ENCODE results near the gene CARMIL1.

DNA sequence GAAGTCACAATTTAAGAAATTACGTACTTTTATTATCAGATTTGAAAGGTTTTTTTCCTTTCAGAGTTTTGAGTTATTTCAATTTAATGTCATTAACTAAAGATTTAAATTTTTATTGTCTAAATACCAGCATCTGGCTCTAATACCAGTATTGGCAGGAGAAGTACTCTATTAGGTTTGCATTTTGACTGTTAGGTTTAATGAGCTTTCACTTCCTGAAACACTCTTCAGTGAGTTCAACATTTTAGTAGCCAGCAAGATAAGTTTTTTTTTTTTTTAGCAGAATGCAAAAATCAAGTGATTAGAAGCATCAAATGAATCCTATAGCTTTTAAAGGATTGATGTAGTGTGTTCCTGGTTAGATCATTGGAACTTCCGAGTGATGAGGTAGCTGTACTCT is 338.8 kb downstream of the CARMIL1 start:
- TF ChIP-seq EP300 (IDR thresholded peaks at IDR 0.05), result no peak
- TF ChIP-seq POLR2A (IDR thresholded peaks at IDR 0.05), result no peak
- TF ChIP-seq, protein P1, sequence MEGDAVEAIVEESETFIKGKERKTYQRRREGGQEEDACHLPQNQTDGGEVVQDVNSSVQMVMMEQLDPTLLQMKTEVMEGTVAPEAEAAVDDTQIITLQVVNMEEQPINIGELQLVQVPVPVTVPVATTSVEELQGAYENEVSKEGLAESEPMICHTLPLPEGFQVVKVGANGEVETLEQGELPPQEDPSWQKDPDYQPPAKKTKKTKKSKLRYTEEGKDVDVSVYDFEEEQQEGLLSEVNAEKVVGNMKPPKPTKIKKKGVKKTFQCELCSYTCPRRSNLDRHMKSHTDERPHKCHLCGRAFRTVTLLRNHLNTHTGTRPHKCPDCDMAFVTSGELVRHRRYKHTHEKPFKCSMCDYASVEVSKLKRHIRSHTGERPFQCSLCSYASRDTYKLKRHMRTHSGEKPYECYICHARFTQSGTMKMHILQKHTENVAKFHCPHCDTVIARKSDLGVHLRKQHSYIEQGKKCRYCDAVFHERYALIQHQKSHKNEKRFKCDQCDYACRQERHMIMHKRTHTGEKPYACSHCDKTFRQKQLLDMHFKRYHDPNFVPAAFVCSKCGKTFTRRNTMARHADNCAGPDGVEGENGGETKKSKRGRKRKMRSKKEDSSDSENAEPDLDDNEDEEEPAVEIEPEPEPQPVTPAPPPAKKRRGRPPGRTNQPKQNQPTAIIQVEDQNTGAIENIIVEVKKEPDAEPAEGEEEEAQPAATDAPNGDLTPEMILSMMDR (IDR thresholded peaks at IDR 0.05), result no peak
